Endothelial cell of umbilical vein (primary cell): ENCODE results near the gene PLEKHS1. TPM values are rescaled to one million over a fixed set of nuclear protein-coding genes. Genes with fewer than 3 reads are reported as not detected.

Source experiments
- BruUV-seq: library from RNA; stranded (reverse); fragments of 400-500 nt; replicated peaks from 2 replicates; lab custom pipeline; 2021; lab: Mats Ljungman, UMichigan
- CTCF ChIA-PET: fragments of 300-600, 350-600 bp; sonication (Branson Sonifier 250); formaldehyde crosslinking; loops from one replicate; lab custom pipeline; 2021; ENCODE audit warnings: antibody characterized with exemption, inconsistent platforms; lab: Charles Lee
- POLR2A ChIA-PET: fragments of 300-600, 350-600 bp; sonication (Branson Sonifier 250); formaldehyde crosslinking; loops from one replicate; lab custom pipeline; 2021; ENCODE audit warnings: antibody characterized with exemption, inconsistent platforms; lab: Charles Lee
- DNase-seq: peaks from one replicate; pipeline ENCODE4 v3.0.0-alpha.2; 2011; ENCODE audit warnings: low read depth, low spot score
- FAIRE-seq: peaks from 2 replicates; lab custom pipeline; 2011; peaks lifted over from hg19 to GRCh38; lab: Jason Lieb, UNC
- H2AFZ ChIP-seq: 2 replicates; pipeline ENCODE4 v1.6.0; 2012; ENCODE audit warnings: low read depth, low read length, control low read depth, inconsistent platforms
- H3K27ac ChIP-seq: 2 replicates; pipeline ENCODE4 v1.5.1; 2011; ENCODE audit warnings: low read depth, mild to moderate bottlenecking, control low read depth, low read length, moderate library complexity; ENCODE audit not compliant: insufficient read depth
- H3K27me3 ChIP-seq, 2 experiments: 2 replicates each; pipeline versions ENCODE4 v1.6.0 to v1.6.1; 2011; ENCODE audit warnings: low read length in 2 of 2, mixed read lengths in 1 of 2; ENCODE audit not compliant: control insufficient read depth in 2 of 2, insufficient read depth in 2 of 2
- H3K36me3 ChIP-seq, 2 experiments: 2 replicates in 1 of 2; 3 replicates in 1 of 2; pipeline ENCODE4 v1.5.1; 2011; ENCODE audit warnings: low read length in 2 of 2, mild to moderate bottlenecking in 1 of 2, moderate library complexity in 1 of 2; ENCODE audit not compliant: control insufficient read depth in 2 of 2, insufficient read depth in 2 of 2; ENCODE audit errors: extremely low read depth in 1 of 2
- H3K4me1 ChIP-seq: 3 replicates; pipeline ENCODE4 v1.5.1; 2011; ENCODE audit warnings: mild to moderate bottlenecking, low read length; ENCODE audit not compliant: control insufficient read depth, insufficient read depth; ENCODE audit errors: extremely low read depth
- H3K4me2 ChIP-seq: 2 replicates; pipeline ENCODE4 v1.6.1; 2011; ENCODE audit warnings: low read length, control low read depth, mixed read lengths; ENCODE audit not compliant: insufficient read depth
- H3K4me3 ChIP-seq, 3 experiments: fragments of 200-600 bp in 1 of 3; sonication (generic), shearing (Covaris generic) in 1 of 3; replicated peaks in 1 of 3; 2 replicates each; pipeline ENCODE4 v1.5.1; 2011 to 2016; ENCODE audit warnings: control low read depth in 3 of 3, low read length in 3 of 3, mild to moderate bottlenecking in 2 of 3, inconsistent platforms in 1 of 3, low read depth in 1 of 3, moderate library complexity in 1 of 3; ENCODE audit not compliant: insufficient read depth in 1 of 3
- H3K79me2 ChIP-seq: 2 replicates; pipeline ENCODE4 v1.6.0; 2012; ENCODE audit warnings: low read length, inconsistent platforms; ENCODE audit not compliant: control insufficient read depth, insufficient read depth
- H3K9ac ChIP-seq: replicated peaks from 2 replicates; pipeline ENCODE3; 2011; ENCODE audit warnings: low read length, control low read depth; ENCODE audit not compliant: insufficient read depth; ENCODE audit errors: extremely low read depth
- H3K9me1 ChIP-seq: replicated peaks from 3 replicates; pipeline ENCODE4 v1.6.0; 2011; ENCODE audit warnings: mild to moderate bottlenecking, low read length; ENCODE audit not compliant: control insufficient read depth, insufficient read depth; ENCODE audit errors: extremely low read depth
- H3K9me3 ChIP-seq: replicated peaks from 2 replicates; pipeline ENCODE4 v1.5.1; 2012; ENCODE audit warnings: low read length, inconsistent platforms; ENCODE audit not compliant: control insufficient read depth, insufficient read depth
- H4K20me1 ChIP-seq: replicated peaks from 2 replicates; pipeline ENCODE3; 2011; ENCODE audit warnings: mild to moderate bottlenecking, low read length; ENCODE audit not compliant: control insufficient read depth, insufficient read depth; ENCODE audit errors: extremely low read depth
- CTCF ChIP-seq, 2 donors: IDR thresholded peaks; 1 replicate in 1 of 2; 2 replicates in 1 of 2; pipeline ENCODE4 v1.5.1; 2011; ENCODE audit warnings: low read length in 2 of 2, mild to moderate bottlenecking in 2 of 2, moderate library complexity in 2 of 2, control low read depth in 1 of 2, inconsistent platforms in 1 of 2, low read depth in 1 of 2; ENCODE audit not compliant: insufficient read depth in 1 of 2; ENCODE audit errors: extremely low read depth in 1 of 2
- EZH2 ChIP-seq: IDR thresholded peaks from 2 replicates; pipeline ENCODE4 v1.6.1; 2012; ENCODE audit warnings: borderline replicate concordance, low read depth, mild to moderate bottlenecking, moderate library complexity, low read length, inconsistent platforms; ENCODE audit not compliant: severe bottlenecking
- FOS ChIP-seq: IDR thresholded peaks from 2 replicates; pipeline ENCODE4 v1.6.1; 2011; ENCODE audit warnings: mild to moderate bottlenecking, low read length, moderate library complexity, borderline replicate concordance; ENCODE audit not compliant: insufficient read depth
- GATA2 ChIP-seq: IDR thresholded peaks from 2 replicates; pipeline ENCODE4 v1.7.0; 2011; ENCODE audit warnings: low read depth, mild to moderate bottlenecking, moderate library complexity, mixed read lengths, low read length; ENCODE audit not compliant: insufficient read length, insufficient read depth
- JUN ChIP-seq: IDR thresholded peaks from 2 replicates; pipeline ENCODE4 v1.6.1; 2011; ENCODE audit warnings: borderline replicate concordance, low read depth; ENCODE audit not compliant: insufficient read length, insufficient read depth
- MAX ChIP-seq: IDR thresholded peaks from 2 replicates; pipeline ENCODE4 v1.6.1; 2011; ENCODE audit not compliant: insufficient read depth, insufficient read length
- MYC ChIP-seq: IDR thresholded peaks from one replicate; pipeline ENCODE4 v1.6.1; 2011; ENCODE audit warnings: mild to moderate bottlenecking, low read depth, low read length
- POLR2A ChIP-seq: IDR thresholded peaks from 2 replicates; pipeline ENCODE4 v1.6.1; 2012; ENCODE audit warnings: low read depth, mild to moderate bottlenecking, control low read depth, low read length
- POLR2AphosphoS5 ChIP-seq: IDR thresholded peaks from 2 replicates; pipeline ENCODE4 v1.6.1; 2012; ENCODE audit warnings: low read depth, mild to moderate bottlenecking, control low read depth, low read length, moderate library complexity; ENCODE audit not compliant: insufficient read depth
- dilution Hi-C: fragments of 300-500 bp; cut with MboI; formaldehyde crosslinking; loops from one replicate; pipeline ENCODE4 v1.15.0; 2019; ENCODE audit warnings: low sequenced_read_pairs; ENCODE audit not compliant: extremely low pct_ligation_motif_present
- intact Hi-C: fragments of 100-400 bp; cut with micrococcal nuclease; formaldehyde crosslinking; loops from one replicate; pipeline ENCODE4 v1.10.0; 2022
- polyA plus RNA-seq, 4 experiments: library from polyadenylated mRNA; depleted of rRNA in 3 of 4; stranded (reverse) in 3 of 4; unstranded in 1 of 4; fragments of >200 nt; gene quantifications; 2 replicates each; pipeline versions ENCODE4 v1.2.1 to v1.2.3, GENCODE V29; 2011 to 2012; ENCODE audit warnings: missing spikeins in 1 of 4
- total RNA-seq: library from RNA; stranded (reverse); gene quantifications from 2 replicates; pipeline ENCODE4 v1.2.3, GENCODE V29; 2021

The PLEKHS1 gene
- total and polyA plus RNA-seq, 2 donors (not counting 3 experiments of a cell fraction or from before 2014, with no cell fraction given), result not detected

- Histone ChIP-seq H3K27ac (no peak overlapping the region), H3K27me3 (no peaks in the 10 kb centered on the region), H3K79me2 (no peaks in the 10 kb centered on the region), H3K4me1 (no peaks in the 10 kb centered on the region), H3K36me3 (peaks cover 7 to 12% of the 10 kb centered on the region in 2 experiments), H3K4me3 (no peak overlapping the region), H2AFZ (no peak overlapping the region), H3K9me1 (no peaks in the 10 kb centered on the region), H3K9ac (no peak overlapping the region), H4K20me1 (no peaks in the 10 kb centered on the region), H3K9me3 (no peaks in the 10 kb centered on the region), H3K4me2 (no peak overlapping the region)
- FAIRE-seq, result no peak
- DNase-seq, result no peak
- dilution Hi-C loops (no loop called here), intact Hi-C loops (no loop called here)
- no TSS peak for BruUV-seq
- ChIA-PET POLR2A (no interaction called here), CTCF (interaction anchor here (0.6 kb wide), 1 partner anchor 37 kb away, joined by 3 read pairs; no protein-coding TSS in a partner anchor)
- TF ChIP-seq JUN (no peak), FOS (no peak), EZH2 (no peak), MYC (no peak), GATA2 (no peak), POLR2A (no peak), POLR2AphosphoS5 (no peak), CTCF (IDR thresholded peaks at IDR 0.05; ENCODE audit: extremely low read depth in 1 of 2, insufficient read depth in 1 of 2, low read depth in 1 of 2, low read length in 2 of 2) (no peak), MAX (no peak)
Observed at GRCh38 chr10:113720386-113720785, 31.1 kb upstream of the PLEKHS1 start.
